ENCODE measurements around the gene TMEM38B.

DNA sequence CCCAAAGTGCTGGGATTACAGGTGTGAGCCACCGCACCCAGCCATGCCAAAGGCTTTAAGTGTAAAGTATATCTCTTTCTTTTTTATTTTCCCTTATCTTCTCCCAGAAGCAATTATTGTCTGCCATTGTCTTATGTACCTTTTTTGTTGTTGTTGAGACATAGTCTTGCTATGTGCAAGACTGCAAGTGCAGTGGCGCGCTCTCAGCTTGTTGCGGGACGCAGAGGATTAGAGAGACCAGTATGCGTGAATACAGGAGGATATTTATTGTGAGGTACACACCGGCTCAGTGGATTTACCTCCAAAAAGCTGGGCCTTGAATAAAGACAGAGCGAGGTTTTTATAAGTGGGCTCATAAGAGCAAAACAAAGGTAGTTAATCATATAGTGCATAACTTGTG, 11.8 kb downstream of the TMEM38B start:
- TF ChIP-seq CTCF (conservative IDR thresholded peaks at IDR 0.05; ENCODE audit: low read length), result no peak
- TF ChIP-seq EZH2phosphoT487 (IDR thresholded peaks at IDR 0.05; ENCODE audit: borderline replicate concordance, low read depth, low read length), result no peak
